Chondrocyte (in vitro differentiated cells): ENCODE measurements around the gene TAS2R7. TPM values are rescaled to one million over a fixed set of nuclear protein-coding genes. Genes with fewer than 3 reads are reported as not detected.

Experiments used
- DNase-seq: peaks from one replicate; pipeline ENCODE4 v3.0.0; 2021; ENCODE audit warnings: mixed read lengths, low spot score
- H3K27ac Mint-ChIP-seq: one replicate; pipeline ENCODE4 v1.8.0; 2021; ENCODE audit warnings: mild to moderate bottlenecking, moderate library complexity, mixed read lengths; ENCODE audit not compliant: unreplicated experiment
- H3K27me3 Mint-ChIP-seq: 2 replicates; pipeline ENCODE4 v1.8.0; 2021; ENCODE audit warnings: low read depth, mixed read lengths
- H3K36me3 Mint-ChIP-seq: 2 replicates; pipeline ENCODE4 v1.8.0; 2021; ENCODE audit warnings: low read depth, mixed read lengths
- H3K4me1 Mint-ChIP-seq: 2 replicates; pipeline ENCODE4 v1.8.0; 2021; ENCODE audit warnings: low read depth, mild to moderate bottlenecking, mixed read lengths
- H3K4me3 Mint-ChIP-seq: one replicate; pipeline ENCODE4 v1.8.0; 2021; ENCODE audit warnings: mild to moderate bottlenecking, moderate library complexity, mixed read lengths; ENCODE audit not compliant: unreplicated experiment
- H3K9me3 Mint-ChIP-seq: 2 replicates; pipeline ENCODE4 v1.8.0; 2021; ENCODE audit warnings: low read depth, mixed read lengths
- CTCF ChIP-seq: fragments of 200-600 bp; sonication (generic); IDR thresholded peaks from 2 replicates; pipeline ENCODE4 v1.5.0; 2021; ENCODE audit warnings: antibody characterized with exemption, mild to moderate bottlenecking, moderate library complexity
- long read RNA-seq: library from polyadenylated mRNA; stranded (forward); transcript quantifications from one replicate; pipeline ENCODE4 v2.0.0, GENCODE V29; 2021
- total RNA-seq: library from RNA; stranded (reverse); gene quantifications from 3 replicates; pipeline ENCODE4 v1.2.1, GENCODE V29; 2021

Gene TAS2R7
- total RNA-seq: not detected in 3 replicates
- long read RNA-seq: 0 reads

GRCh38 chr12:10802587-10802986, at the start of gene TAS2R7:
Gene TAS2R7, minus strand, starts transcription at chr12:10802627. Its CDS starts 57 bp downstream, at chr12:10802570.
- no peak within 1 kb of the TSS for H3K27ac Mint-ChIP-seq
- no peak for TF ChIP-seq CTCF
- H3K4me1 Mint-ChIP-seq: no peaks in the 10 kb centered on the region
- H3K4me3 Mint-ChIP-seq: no peak within 1 kb of the TSS
- H3K27me3 Mint-ChIP-seq: peaks cover 33% of the 10 kb centered on the region
- DNase-seq: no peak
- H3K9me3 Mint-ChIP-seq: no peaks in the 10 kb centered on the region
- no peaks in the 10 kb centered on the region for H3K36me3 Mint-ChIP-seq

GRCh38 chr12:10851243-10851858, 48.9 kb upstream of the TAS2R7 start:
- DNase-seq: no peak
- TF ChIP-seq CTCF: no peak
- H3K36me3 Mint-ChIP-seq: peaks cover 18% of the 10 kb centered on the region
- peaks cover 14% of the 10 kb centered on the region for H3K4me1 Mint-ChIP-seq
- no peaks in the 10 kb centered on the region for H3K27me3 Mint-ChIP-seq
- no peak overlapping the region for H3K4me3 Mint-ChIP-seq
- H3K9me3 Mint-ChIP-seq: peaks cover 4% of the 10 kb centered on the region
- H3K27ac Mint-ChIP-seq: no peak overlapping the region

- TF ChIP-seq CTCF: no peak
- peaks cover 14% of the 10 kb centered on the region for H3K4me1 Mint-ChIP-seq
- H3K36me3 Mint-ChIP-seq: peaks cover 13% of the 10 kb centered on the region
- no peak within 1 kb of the TSS for H3K4me3 Mint-ChIP-seq
- no peak for DNase-seq
- no peaks in the 10 kb centered on the region for H3K27me3 Mint-ChIP-seq
- H3K9me3 Mint-ChIP-seq: no peaks in the 10 kb centered on the region
- no peak within 1 kb of the TSS for H3K27ac Mint-ChIP-seq
These were observed 47.0 kb upstream of the TAS2R7 start, which contains the start of gene PRR4 for GRCh38 chr12:10849425-10849878. Gene PRR4, minus strand, starts transcription at chr12:10849475. Its CDS starts 38 bp downstream, at chr12:10849437.

GRCh38 chr12:10847744-10848143, 45.3 kb upstream of the TAS2R7 start:
- DNase-seq: no peak
- Mint-ChIP-seq H3K27ac (no peak overlapping the region), H3K4me1 (peaks cover 11% of the 10 kb centered on the region), H3K36me3 (peaks cover 13% of the 10 kb centered on the region), H3K27me3 (no peaks in the 10 kb centered on the region), H3K4me3 (no peak overlapping the region), H3K9me3 (no peaks in the 10 kb centered on the region)
- no peak for TF ChIP-seq CTCF

- TF ChIP-seq CTCF: no peak
- DNase-seq: no peak
- H3K27ac Mint-ChIP-seq: no peak overlapping the region
- H3K4me3 Mint-ChIP-seq: no peak overlapping the region
- no peaks in the 10 kb centered on the region for H3K27me3 Mint-ChIP-seq
- no peaks in the 10 kb centered on the region for H3K4me1 Mint-ChIP-seq
- H3K36me3 Mint-ChIP-seq: peaks cover 15% of the 10 kb centered on the region
- peaks cover 2% of the 10 kb centered on the region for H3K9me3 Mint-ChIP-seq
These were observed 40.4 kb upstream of the TAS2R7 start for GRCh38 chr12:10842862-10843261.
